GM12878 (cell line): Measurements from ENCODE around the gene BSPRY. TPM values are rescaled to one million over a fixed set of nuclear protein-coding genes. Genes with fewer than 3 reads are reported as not detected.

Experiments used
- BCL3 ChIP-seq: IDR thresholded peaks from 2 replicates; pipeline ENCODE4 v1.6.1; 2011; ENCODE audit warnings: borderline replicate concordance, low read depth, mild to moderate bottlenecking, moderate library complexity, low read length; ENCODE audit not compliant: insufficient read depth, poor library complexity, severe bottlenecking
- CREB1 ChIP-seq: IDR thresholded peaks from 2 replicates; pipeline ENCODE4 v1.6.1; 2012; ENCODE audit warnings: low read depth, mild to moderate bottlenecking, inconsistent platforms
- E2F8 ChIP-seq: fragments of 450-650 bp; IDR thresholded peaks from 2 replicates; pipeline ENCODE4 v1.6.1; 2018; ENCODE audit warnings: mild to moderate bottlenecking, low read depth, moderate library complexity; ENCODE audit not compliant: partially characterized antibody
- HDAC6 ChIP-seq: fragments of 200-600 bp; sonication (generic); IDR thresholded peaks from one replicate; pipeline ENCODE4 v1.8.0; 2017; ENCODE audit warnings: antibody characterized with exemption; ENCODE audit not compliant: unreplicated experiment
- HSF1 ChIP-seq: fragments of 150-350 bp; IDR thresholded peaks from 2 replicates; pipeline ENCODE4 v1.6.1; 2014; ENCODE audit warnings: mild to moderate bottlenecking, low read depth, low read length
- IKZF2 ChIP-seq, 2 experiments: fragments of 450-650 bp; IDR thresholded peaks; 2 replicates each; pipeline ENCODE4 v1.6.1; 2017; ENCODE audit warnings: mild to moderate bottlenecking in 2 of 2, moderate library complexity in 2 of 2
- KAT2A ChIP-seq: conservative IDR thresholded peaks from 2 replicates; pipeline ENCODE4 v1.6.1; 2011; ENCODE audit warnings: low read depth, low read length; ENCODE audit not compliant: control insufficient read depth
- MEF2A ChIP-seq: IDR thresholded peaks from 2 replicates; pipeline ENCODE4 v1.6.1; 2011; ENCODE audit warnings: low read depth, mild to moderate bottlenecking, low read length, moderate library complexity; ENCODE audit not compliant: insufficient read depth
- NFIC ChIP-seq: IDR thresholded peaks from 2 replicates; pipeline ENCODE4 v1.6.1; 2012; ENCODE audit warnings: low read depth, mild to moderate bottlenecking, inconsistent platforms, low read length, moderate library complexity
- NKRF ChIP-seq: fragments of 450-650 bp; conservative IDR thresholded peaks from 2 replicates; pipeline ENCODE4 v1.6.1; 2017; ENCODE audit warnings: mild to moderate bottlenecking, moderate library complexity
- POLR2A ChIP-seq: IDR thresholded peaks from 2 replicates; pipeline ENCODE4 v1.6.1; 2011; ENCODE audit warnings: low read depth, mild to moderate bottlenecking, low read length
- RCOR1 ChIP-seq: conservative IDR thresholded peaks from 2 replicates; pipeline ENCODE4 v1.6.1; 2012; ENCODE audit warnings: low read depth, low read length, improper control_type of control experiment
- RUNX3 ChIP-seq: IDR thresholded peaks from 2 replicates; pipeline ENCODE4 v1.6.1; 2012; ENCODE audit warnings: low read length, inconsistent platforms
- SMAD5 ChIP-seq: IDR thresholded peaks from 2 replicates; pipeline ENCODE4 v1.6.1; 2016; ENCODE audit warnings: antibody characterized with exemption, low read depth
- SP1 ChIP-seq: IDR thresholded peaks from one replicate; pipeline ENCODE4 v1.6.1; 2011; ENCODE audit warnings: low read depth, low read length
- STAT1 ChIP-seq: fragments of 450-650 bp; conservative IDR thresholded peaks from 2 replicates; pipeline ENCODE4 v1.6.1; 2014; ENCODE audit warnings: antibody characterized with exemption, mild to moderate bottlenecking
- ZBTB40 ChIP-seq: fragments of 450-650 bp; IDR thresholded peaks from 2 replicates; pipeline ENCODE4 v1.6.1; 2016; ENCODE audit warnings: mild to moderate bottlenecking, moderate library complexity, borderline replicate concordance
- polyA plus RNA-seq, 11 experiments: library from polyadenylated mRNA; depleted of rRNA in 4 of 11; unstranded in 6 of 11; stranded (reverse) in 5 of 11; fragments of >200 nt; fragmentation: Nextera tagmentation in 4 of 11; fragmentation: Illumina TruSeq in 1 of 11; extraction: Ambion mirVana in 4 of 11; extraction: Trizol in 1 of 11; gene quantifications; 1 replicate in 1 of 11; 2 replicates in 10 of 11; pipeline versions ENCODE4 v1.2.1 to v1.2.3, GENCODE V29; 2011 to 2016; ENCODE audit warnings: inconsistent platforms in 2 of 11, missing spikeins in 2 of 11, low read depth in 1 of 11
- total RNA-seq, 4 experiments: library from RNA; depleted of rRNA in 3 of 4; stranded (reverse); fragments of >200 nt in 3 of 4; fragmentation: Illumina TruSeq in 1 of 4; extraction: Trizol in 1 of 4; gene quantifications; 2 replicates each; pipeline versions ENCODE4 v1.2.1 to v1.2.3, GENCODE V29; 2013 to 2021

The BSPRY gene
- total and polyA plus RNA-seq, 10 of the 15 experiments (the other 5 are each of a cell fraction or from before 2014, with no cell fraction given), result 0.45 to 6.3 (median 4.1) TPM

GRCh38 chr9:113376634-113377567 is 27.6 kb downstream of the BSPRY start, which contains the start of gene HDHD3 (continued):
- TF ChIP-seq BCL3, result no peak
- no peak for TF ChIP-seq MEF2A
- TF ChIP-seq RCOR1, result no peak
- TF ChIP-seq ZBTB40, result no peak
- TF ChIP-seq E2F8, result no peak
- no peak for TF ChIP-seq CREB1
- no peak for TF ChIP-seq STAT1
- TF ChIP-seq NFIC, result no peak
- no peak for TF ChIP-seq SMAD5
- TF ChIP-seq NKRF, result peak; percentile 65; the same call in 1 of the 2 replicates
- TF ChIP-seq IKZF2 (IDR thresholded peaks at IDR 0.05), result no peak
- no peak for TF ChIP-seq HSF1
- peak; percentile 14 for TF ChIP-seq SP1
- TF ChIP-seq POLR2A, result peak; percentile 87
- TF ChIP-seq RUNX3, result 0 out of 2 replicates have a peak, but pooled peaks have one; percentile 28
- no peak for TF ChIP-seq KAT2A
- TF ChIP-seq HDAC6, result no peak
